Suprapubic skin (tissue), 4 donors: ENCODE results near the gene PREX1.

Experiments
- POLR2A ChIP-seq, 2 donors: fragments of 450-650 bp; IDR thresholded peaks; one replicate each; pipeline ENCODE4 v1.6.1; 2017; ENCODE audit warnings: antibody characterized with exemption in 2 of 2, mild to moderate bottlenecking in 2 of 2, moderate library complexity in 2 of 2
- POLR2AphosphoS5 ChIP-seq, 3 donors: sonication (generic); formaldehyde crosslinking; IDR thresholded peaks; one replicate each; pipeline ENCODE4 v1.6.1; 2017; ENCODE audit warnings: antibody characterized with exemption in 3 of 3
- TF ChIP-seq, protein P1 (sequence below), 2 donors: fragments of 200-600 bp in 1 of 2; fragments of 450-650 bp in 1 of 2; sonication (generic) in 1 of 2; IDR thresholded peaks; one replicate each; pipeline ENCODE4 v1.5.1; 2016 to 2019; ENCODE audit warnings: antibody characterized with exemption in 2 of 2, mild to moderate bottlenecking in 1 of 2, moderate library complexity in 1 of 2

DNA sequence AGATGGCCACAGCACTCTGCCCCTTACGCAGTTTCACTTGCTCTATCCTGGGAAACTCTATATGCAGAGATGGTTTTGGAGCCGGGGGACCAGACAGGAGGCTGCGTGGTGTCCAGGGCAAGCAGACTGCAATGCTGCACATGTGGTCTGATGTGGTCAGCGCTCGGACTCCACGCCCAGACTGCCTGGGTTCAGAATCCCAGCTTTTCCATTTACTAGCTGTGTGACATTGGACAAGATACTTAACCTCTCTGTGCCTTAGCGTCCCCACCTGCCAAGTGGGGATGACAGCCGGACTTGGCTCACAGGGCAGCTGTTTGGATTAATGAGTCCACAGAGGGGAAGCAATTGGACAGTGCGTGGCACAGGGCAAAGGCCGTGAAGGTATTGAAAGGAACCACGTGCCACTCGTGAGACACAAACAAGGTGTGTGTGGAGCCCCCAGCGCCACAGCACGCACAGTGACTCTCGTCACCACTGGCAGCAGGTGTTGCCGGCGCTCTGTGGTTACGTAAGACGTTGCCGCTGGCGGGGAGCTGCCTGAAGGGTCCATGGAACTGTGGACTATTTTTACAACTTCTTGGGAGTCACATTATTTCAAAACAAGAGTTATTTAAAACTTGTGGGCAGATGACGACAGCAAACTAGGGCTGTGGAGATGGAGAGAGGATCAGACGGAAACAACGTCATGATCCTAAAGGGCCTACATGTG lies 201.4 kb downstream of the PREX1 start:
- TF ChIP-seq POLR2A (IDR thresholded peaks at IDR 0.05), result no peak
- TF ChIP-seq, protein P1, sequence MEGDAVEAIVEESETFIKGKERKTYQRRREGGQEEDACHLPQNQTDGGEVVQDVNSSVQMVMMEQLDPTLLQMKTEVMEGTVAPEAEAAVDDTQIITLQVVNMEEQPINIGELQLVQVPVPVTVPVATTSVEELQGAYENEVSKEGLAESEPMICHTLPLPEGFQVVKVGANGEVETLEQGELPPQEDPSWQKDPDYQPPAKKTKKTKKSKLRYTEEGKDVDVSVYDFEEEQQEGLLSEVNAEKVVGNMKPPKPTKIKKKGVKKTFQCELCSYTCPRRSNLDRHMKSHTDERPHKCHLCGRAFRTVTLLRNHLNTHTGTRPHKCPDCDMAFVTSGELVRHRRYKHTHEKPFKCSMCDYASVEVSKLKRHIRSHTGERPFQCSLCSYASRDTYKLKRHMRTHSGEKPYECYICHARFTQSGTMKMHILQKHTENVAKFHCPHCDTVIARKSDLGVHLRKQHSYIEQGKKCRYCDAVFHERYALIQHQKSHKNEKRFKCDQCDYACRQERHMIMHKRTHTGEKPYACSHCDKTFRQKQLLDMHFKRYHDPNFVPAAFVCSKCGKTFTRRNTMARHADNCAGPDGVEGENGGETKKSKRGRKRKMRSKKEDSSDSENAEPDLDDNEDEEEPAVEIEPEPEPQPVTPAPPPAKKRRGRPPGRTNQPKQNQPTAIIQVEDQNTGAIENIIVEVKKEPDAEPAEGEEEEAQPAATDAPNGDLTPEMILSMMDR (IDR thresholded peaks at IDR 0.05), result no peak
- no peak for TF ChIP-seq POLR2AphosphoS5 (IDR thresholded peaks at IDR 0.05)
